ENCODE results near the gene CELF5.

CELF5 gene

DNA sequence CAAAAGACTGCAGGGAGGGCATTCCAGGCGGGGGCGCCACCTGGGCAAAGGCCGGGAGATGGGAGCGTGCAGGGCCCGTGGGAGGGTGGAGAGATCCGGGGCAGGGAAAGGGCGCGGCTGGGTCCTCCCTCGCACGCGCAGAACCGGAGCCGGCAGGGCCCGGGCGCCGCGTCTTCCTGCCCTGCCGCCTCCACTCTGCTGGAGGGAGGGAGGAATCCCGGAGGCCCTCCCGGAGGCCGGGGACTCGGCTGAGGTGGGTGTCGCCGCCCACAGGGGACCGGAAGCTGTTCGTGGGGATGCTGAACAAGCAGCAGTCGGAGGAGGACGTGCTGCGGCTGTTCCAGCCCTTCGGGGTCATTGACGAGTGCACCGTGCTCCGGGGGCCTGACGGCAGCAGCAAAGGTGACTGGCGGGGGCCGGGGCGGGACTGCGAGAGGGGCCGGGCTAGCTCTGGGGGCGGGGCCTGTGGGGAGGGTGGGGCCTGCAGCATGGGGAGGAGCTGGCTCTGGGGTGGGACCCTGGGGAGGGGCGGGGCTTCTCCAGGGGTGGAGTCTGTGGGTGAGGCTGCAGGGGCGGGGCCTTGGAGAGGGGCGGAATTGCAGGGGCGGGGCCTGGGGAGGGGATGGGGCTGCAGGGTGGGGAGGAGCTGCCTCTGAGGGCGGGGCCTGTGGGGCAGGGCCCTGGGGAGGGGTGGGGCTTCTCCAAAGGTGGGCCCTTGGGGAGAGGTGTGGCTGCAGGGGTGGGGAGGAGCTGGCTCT, 51.3 kb downstream of the CELF5 start (continued):
- TF ChIP-seq, protein P1, sequence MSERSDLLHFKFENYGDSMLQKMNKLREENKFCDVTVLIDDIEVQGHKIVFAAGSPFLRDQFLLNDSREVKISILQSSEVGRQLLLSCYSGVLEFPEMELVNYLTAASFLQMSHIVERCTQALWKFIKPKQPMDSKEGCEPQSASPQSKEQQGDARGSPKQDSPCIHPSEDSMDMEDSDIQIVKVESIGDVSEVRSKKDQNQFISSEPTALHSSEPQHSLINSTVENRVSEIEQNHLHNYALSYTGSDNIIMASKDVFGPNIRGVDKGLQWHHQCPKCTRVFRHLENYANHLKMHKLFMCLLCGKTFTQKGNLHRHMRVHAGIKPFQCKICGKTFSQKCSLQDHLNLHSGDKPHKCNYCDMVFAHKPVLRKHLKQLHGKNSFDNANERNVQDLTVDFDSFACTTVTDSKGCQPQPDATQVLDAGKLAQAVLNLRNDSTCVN (tag by site-specific recombination; optimal IDR thresholded peaks at IDR 0.05) = peak; percentile 68
- TF ChIP-seq ZNF274 (IDR thresholded peaks at IDR 0.05; ENCODE audit: low read length) = no peak
- TF ChIP-seq ZNF274 (tag by site-specific recombination; IDR thresholded peaks at IDR 0.05; ENCODE audit: borderline replicate concordance) = no peak
- TF ChIP-seq ZBTB20 (tag by site-specific recombination; IDR thresholded peaks at IDR 0.05) = peak; percentile 68
- TF ChIP-seq ZNF521 (tag by site-specific recombination; IDR thresholded peaks at IDR 0.05) = no peak
- TF ChIP-seq HOXC10 (CRISPR knock-in tag; IDR thresholded peaks at IDR 0.05) = no peak
- TF ChIP-seq ZNF335 (tag by site-specific recombination; conservative IDR thresholded peaks at IDR 0.05) = peak; percentile 94
- no peak for TF ChIP-seq ZNF169 (tag by site-specific recombination; IDR thresholded peaks at IDR 0.05)
- TF ChIP-seq, protein P2, sequence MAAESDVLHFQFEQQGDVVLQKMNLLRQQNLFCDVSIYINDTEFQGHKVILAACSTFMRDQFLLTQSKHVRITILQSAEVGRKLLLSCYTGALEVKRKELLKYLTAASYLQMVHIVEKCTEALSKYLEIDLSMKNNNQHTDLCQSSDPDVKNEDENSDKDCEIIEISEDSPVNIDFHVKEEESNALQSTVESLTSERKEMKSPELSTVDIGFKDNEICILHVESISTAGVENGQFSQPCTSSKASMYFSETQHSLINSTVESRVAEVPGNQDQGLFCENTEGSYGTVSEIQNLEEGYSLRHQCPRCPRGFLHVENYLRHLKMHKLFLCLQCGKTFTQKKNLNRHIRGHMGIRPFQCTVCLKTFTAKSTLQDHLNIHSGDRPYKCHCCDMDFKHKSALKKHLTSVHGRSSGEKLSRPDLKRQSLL (tag by site-specific recombination; IDR thresholded peaks at IDR 0.05) = no peak
- TF ChIP-seq ZNF114 (tag by site-specific recombination; IDR thresholded peaks at IDR 0.05) = no peak
- no peak for TF ChIP-seq ZNF280D (tag by site-specific recombination; IDR thresholded peaks at IDR 0.05)
- peak; percentile 83 for TF ChIP-seq ZEB2 (tag by site-specific recombination; IDR thresholded peaks at IDR 0.05)
- TF ChIP-seq ZNF777 (tag by site-specific recombination; IDR thresholded peaks at IDR 0.05; ENCODE audit: borderline replicate concordance) = 0 out of 2 replicates have a peak, but pooled peaks have one; percentile 17
- TF ChIP-seq, protein P3, sequence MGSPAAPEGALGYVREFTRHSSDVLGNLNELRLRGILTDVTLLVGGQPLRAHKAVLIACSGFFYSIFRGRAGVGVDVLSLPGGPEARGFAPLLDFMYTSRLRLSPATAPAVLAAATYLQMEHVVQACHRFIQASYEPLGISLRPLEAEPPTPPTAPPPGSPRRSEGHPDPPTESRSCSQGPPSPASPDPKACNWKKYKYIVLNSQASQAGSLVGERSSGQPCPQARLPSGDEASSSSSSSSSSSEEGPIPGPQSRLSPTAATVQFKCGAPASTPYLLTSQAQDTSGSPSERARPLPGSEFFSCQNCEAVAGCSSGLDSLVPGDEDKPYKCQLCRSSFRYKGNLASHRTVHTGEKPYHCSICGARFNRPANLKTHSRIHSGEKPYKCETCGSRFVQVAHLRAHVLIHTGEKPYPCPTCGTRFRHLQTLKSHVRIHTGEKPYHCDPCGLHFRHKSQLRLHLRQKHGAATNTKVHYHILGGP (tag by site-specific recombination; IDR thresholded peaks at IDR 0.05) = no peak
- TF ChIP-seq ZNF140 (tag by site-specific recombination; IDR thresholded peaks at IDR 0.05) = no peak
- TF ChIP-seq ZNF544 (tag by site-specific recombination; IDR thresholded peaks at IDR 0.05) = no peak
- no peak for TF ChIP-seq ZNF132 (tag by site-specific recombination; IDR thresholded peaks at IDR 0.05; ENCODE audit: borderline replicate concordance)
- peak; percentile 89 for TF ChIP-seq GLIS2 (tag by site-specific recombination; IDR thresholded peaks at IDR 0.05)
- peak; percentile 86 for TF ChIP-seq ZNF366 (tag by site-specific recombination; conservative IDR thresholded peaks at IDR 0.05)
- TF ChIP-seq ZFP41 (tag by site-specific recombination; IDR thresholded peaks at IDR 0.05; ENCODE audit: borderline replicate concordance) = no peak
- TF ChIP-seq, protein P4, sequence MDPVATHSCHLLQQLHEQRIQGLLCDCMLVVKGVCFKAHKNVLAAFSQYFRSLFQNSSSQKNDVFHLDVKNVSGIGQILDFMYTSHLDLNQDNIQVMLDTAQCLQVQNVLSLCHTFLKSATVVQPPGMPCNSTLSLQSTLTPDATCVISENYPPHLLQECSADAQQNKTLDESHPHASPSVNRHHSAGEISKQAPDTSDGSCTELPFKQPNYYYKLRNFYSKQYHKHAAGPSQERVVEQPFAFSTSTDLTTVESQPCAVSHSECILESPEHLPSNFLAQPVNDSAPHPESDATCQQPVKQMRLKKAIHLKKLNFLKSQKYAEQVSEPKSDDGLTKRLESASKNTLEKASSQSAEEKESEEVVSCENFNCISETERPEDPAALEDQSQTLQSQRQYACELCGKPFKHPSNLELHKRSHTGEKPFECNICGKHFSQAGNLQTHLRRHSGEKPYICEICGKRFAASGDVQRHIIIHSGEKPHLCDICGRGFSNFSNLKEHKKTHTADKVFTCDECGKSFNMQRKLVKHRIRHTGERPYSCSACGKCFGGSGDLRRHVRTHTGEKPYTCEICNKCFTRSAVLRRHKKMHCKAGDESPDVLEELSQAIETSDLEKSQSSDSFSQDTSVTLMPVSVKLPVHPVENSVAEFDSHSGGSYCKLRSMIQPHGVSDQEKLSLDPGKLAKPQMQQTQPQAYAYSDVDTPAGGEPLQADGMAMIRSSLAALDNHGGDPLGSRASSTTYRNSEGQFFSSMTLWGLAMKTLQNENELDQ (tag by site-specific recombination; IDR thresholded peaks at IDR 0.05; ENCODE audit: low read depth) = no peak
- TF ChIP-seq, protein P5, sequence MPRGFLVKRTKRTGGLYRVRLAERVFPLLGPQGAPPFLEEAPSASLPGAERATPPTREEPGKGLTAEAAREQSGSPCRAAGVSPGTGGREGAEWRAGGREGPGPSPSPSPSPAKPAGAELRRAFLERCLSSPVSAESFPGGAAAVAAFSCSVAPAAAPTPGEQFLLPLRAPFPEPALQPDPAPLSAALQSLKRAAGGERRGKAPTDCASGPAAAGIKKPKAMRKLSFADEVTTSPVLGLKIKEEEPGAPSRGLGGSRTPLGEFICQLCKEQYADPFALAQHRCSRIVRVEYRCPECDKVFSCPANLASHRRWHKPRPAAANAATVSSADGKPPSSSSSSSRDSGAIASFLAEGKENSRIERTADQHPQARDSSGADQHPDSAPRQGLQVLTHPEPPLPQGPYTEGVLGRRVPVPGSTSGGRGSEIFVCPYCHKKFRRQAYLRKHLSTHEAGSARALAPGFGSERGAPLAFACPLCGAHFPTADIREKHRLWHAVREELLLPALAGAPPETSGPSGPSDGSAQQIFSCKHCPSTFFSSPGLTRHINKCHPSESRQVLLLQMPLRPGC (tag by site-specific recombination; IDR thresholded peaks at IDR 0.05) = no peak
- TF ChIP-seq TCF7L2 (IDR thresholded peaks at IDR 0.05; ENCODE audit: borderline replicate concordance, low read depth, low read length) = no peak
- TF ChIP-seq ZNF624 (tag by site-specific recombination; IDR thresholded peaks at IDR 0.05) = no peak
- peak; percentile 73 for TF ChIP-seq SP7 (tag by site-specific recombination; IDR thresholded peaks at IDR 0.05)
- TF ChIP-seq YY1 (tag by site-specific recombination; IDR thresholded peaks at IDR 0.05) = no peak; the same call in 1 of the 2 replicates
- no peak for TF ChIP-seq ZBTB48 (tag by site-specific recombination; IDR thresholded peaks at IDR 0.05)
- no peak for TF ChIP-seq PRDM6 (tag by site-specific recombination; IDR thresholded peaks at IDR 0.05)
